Right atrium auricular region (tissue), 2 donors: ENCODE measurements around the gene AFAP1. TPM values are rescaled to one million over a fixed set of nuclear protein-coding genes. Genes with fewer than 3 reads are reported as not detected.

Experiments used
- DNase-seq: peaks from one replicate; pipeline ENCODE4 v3.0.0-alpha.2; 2019; ENCODE audit warnings: low spot score
- H3K27ac ChIP-seq, 2 donors: fragments of 200-600 bp; sonication (generic); 1 replicate in 1 of 2; 2 replicates in 1 of 2; pipeline ENCODE4 v1.5.1; 2016 to 2019
- H3K27me3 ChIP-seq, 2 donors: fragments of 200-600 bp; sonication (generic); one replicate each; pipeline versions ENCODE4 v1.5.1 to v1.6.0; 2017 to 2019
- H3K36me3 ChIP-seq: fragments of 200-600 bp; sonication (generic); one replicate; pipeline ENCODE4 v1.5.1; 2016
- H3K4me1 ChIP-seq, 2 donors: fragments of 200-600 bp; sonication (generic); one replicate each; pipeline versions ENCODE4 v1.5.1 to v1.6.0; 2017 to 2019
- H3K4me3 ChIP-seq, 2 donors: fragments of 200-600 bp; sonication (generic); 1 replicate in 1 of 2; 2 replicates in 1 of 2; pipeline ENCODE4 v1.5.1; 2017 to 2019; ENCODE audit warnings: mild to moderate bottlenecking in 1 of 2, moderate library complexity in 1 of 2
- H3K9me3 ChIP-seq, 2 donors: fragments of 200-600 bp; sonication (generic); one replicate each; pipeline ENCODE4 v1.5.1; 2019
- total RNA-seq, 2 donors: library from RNA; depleted of rRNA; stranded (reverse); fragments of >200 nt; gene quantifications; one replicate each; pipeline ENCODE4 v1.1.0, GENCODE V29; 2016
- TF ChIP-seq, protein P1 (sequence below), 2 donors: fragments of 200-600 bp; sonication (generic); IDR thresholded peaks; one replicate each; pipeline ENCODE4 v1.5.1; 2019; ENCODE audit warnings: antibody characterized with exemption in 2 of 2

The AFAP1 gene
- total RNA-seq, 2 donors from 2014 or later: 16.2 to 27.2 TPM

DNA sequence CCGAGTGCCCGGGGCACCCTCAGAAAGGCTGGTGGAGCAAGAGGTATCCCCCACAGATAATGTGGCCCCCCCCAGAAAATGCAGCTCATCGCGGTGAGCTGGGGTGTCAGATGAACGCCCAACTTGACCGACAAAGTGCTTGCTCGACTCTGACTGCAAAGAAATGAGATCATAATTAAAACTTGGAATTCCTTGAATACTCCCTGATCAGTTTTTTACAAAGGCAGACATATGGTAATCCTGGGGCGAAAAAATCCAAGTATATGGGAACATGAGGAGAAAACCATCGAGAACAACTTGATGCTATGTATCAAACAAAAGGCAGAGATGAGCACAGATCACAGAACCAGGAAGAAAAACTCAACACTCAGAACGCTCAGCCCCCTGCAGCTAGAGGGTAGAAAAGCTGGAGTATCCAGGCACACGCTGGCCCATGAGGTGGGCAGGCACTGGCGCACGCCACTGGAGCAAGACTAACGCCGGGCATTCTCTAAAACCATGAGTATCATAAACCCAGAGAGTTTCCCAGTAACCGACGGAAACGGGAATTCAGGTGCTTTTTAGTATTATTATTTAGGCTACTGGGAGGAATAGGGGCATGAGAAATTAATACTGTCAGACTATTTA, 127.3 kb downstream of the AFAP1 start:
- no peak for DNase-seq
- Histone ChIP-seq H3K9me3 (no peaks in the 10 kb centered on the region), H3K4me3 (peak overlapping the region in 1 of 2 donors; percentile 9), H3K27me3 (no peaks in the 10 kb centered on the region), H3K4me1 (peaks cover 0 to 45% of the 10 kb centered on the region in 2 donors), H3K36me3 (peaks cover 38% of the 10 kb centered on the region), H3K27ac (peak overlapping the region; percentile 68 to 79)
- TF ChIP-seq, protein P1, sequence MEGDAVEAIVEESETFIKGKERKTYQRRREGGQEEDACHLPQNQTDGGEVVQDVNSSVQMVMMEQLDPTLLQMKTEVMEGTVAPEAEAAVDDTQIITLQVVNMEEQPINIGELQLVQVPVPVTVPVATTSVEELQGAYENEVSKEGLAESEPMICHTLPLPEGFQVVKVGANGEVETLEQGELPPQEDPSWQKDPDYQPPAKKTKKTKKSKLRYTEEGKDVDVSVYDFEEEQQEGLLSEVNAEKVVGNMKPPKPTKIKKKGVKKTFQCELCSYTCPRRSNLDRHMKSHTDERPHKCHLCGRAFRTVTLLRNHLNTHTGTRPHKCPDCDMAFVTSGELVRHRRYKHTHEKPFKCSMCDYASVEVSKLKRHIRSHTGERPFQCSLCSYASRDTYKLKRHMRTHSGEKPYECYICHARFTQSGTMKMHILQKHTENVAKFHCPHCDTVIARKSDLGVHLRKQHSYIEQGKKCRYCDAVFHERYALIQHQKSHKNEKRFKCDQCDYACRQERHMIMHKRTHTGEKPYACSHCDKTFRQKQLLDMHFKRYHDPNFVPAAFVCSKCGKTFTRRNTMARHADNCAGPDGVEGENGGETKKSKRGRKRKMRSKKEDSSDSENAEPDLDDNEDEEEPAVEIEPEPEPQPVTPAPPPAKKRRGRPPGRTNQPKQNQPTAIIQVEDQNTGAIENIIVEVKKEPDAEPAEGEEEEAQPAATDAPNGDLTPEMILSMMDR (IDR thresholded peaks at IDR 0.05): no peak

DNA sequence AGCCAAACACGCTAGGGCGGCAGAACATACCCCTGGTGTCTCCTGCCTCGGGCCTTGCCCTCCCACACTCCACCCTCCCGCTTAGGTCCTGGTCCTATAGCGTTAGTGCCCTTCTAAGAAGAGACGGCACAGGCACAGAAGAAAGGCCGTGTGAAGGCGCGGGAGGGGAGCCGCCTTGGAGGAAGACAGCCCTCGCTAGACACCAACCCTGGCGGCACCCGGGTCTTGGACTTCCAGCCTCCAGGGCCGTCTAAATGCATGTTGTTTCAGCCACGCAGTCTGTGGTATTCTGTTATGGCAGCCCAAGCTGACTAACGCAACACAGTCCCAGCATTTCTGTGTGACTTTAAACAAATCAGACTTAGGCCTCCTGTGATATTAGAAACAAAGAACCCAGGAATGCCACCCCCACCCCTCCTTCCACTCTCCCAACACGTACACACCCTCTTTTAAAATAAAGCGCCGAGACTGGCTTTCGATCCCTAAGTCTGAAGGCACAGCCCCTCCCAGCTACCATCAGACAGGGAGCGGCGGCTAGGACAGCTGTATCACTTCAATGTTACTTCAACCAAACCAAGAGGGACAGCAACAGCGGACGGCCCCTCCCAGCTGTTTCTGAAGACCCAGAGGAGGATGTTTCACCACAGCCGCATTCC, 128.0 kb downstream of the AFAP1 start:
- DNase-seq: peak; percentile 90
- Histone ChIP-seq H3K27me3 (no peaks in the 10 kb centered on the region), H3K9me3 (no peaks in the 10 kb centered on the region), H3K4me3 (peak overlapping the region in 1 of 2 donors; percentile 9), H3K4me1 (peaks cover 0 to 52% of the 10 kb centered on the region in 2 donors), H3K36me3 (peaks cover 38% of the 10 kb centered on the region), H3K27ac (peak overlapping the region; percentile 68 to 79)
- TF ChIP-seq, protein P1 (IDR thresholded peaks at IDR 0.05): no peak

DNA sequence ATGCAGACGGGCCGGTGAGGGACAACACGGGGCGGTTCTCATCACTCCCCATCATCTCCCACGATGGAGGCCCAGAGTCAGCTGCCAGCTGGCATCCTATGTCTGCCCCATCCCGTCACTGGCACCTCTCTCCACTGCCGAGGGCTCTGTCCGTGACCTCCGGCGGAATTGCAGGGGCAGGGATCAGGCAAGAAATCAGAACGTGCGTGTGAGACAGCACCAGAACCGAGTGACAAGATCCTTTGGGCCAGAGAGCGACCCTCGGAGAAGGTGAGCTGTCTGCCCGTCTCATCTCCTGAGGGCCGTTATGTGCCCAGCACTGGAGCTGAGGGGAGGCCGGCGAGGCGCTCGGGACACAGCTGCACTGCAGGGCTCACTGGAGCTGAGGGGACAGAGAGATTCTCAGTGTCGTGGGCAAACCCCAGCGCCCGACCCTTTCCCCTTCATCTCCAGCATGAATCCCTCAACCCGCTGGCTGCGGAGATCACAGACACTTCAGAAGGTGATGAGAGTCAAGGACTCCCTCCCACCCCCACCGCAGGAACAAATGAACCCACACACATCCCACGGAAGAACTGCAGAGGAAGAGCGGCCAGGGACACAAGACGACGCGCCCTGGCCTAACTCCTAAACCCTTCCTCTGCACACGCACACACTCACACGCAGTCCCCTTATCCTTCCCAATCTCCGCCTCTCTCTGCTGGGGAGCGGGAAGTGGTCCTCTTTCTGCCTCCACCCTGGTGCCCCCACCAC, 128.7 kb downstream of the AFAP1 start:
- no peak for DNase-seq
- Histone ChIP-seq H3K27ac (peak overlapping the region; percentile 68 to 79), H3K4me3 (no peak overlapping the region)

DNA sequence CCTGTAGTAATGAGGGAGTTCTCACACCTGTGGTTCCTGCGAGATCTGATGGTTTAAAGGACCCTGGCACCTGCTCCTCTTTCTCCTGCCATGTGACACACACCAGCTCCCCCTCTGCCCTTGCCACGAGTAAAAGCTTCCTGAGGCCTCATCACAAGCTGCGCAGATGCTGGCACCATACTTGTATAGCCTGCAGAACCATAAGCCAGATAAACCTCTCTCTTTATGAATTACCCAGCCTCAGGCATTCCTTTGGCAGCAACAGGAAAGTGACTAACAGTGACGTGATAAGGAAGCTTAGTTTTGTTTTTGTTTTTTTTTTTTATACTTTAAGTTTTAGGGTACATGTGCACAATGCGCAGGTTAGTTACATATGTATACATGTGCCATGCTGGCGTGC, 130.9 kb downstream of the AFAP1 start:
- H3K4me1 ChIP-seq: peaks cover 0 to 78% of the 10 kb centered on the region in 2 donors
- TF ChIP-seq, protein P1 (IDR thresholded peaks at IDR 0.05): no peak
- DNase-seq: peak; percentile 50

More for the DNA sequence above, 128.7 kb downstream of the AFAP1 start:
- peaks cover 38% of the 10 kb centered on the region for H3K36me3 ChIP-seq
- peaks cover 0 to 59% of the 10 kb centered on the region in 2 donors for H3K4me1 ChIP-seq
- no peaks in the 10 kb centered on the region for H3K9me3 ChIP-seq
- TF ChIP-seq, protein P1 (IDR thresholded peaks at IDR 0.05): no peak
- no peaks in the 10 kb centered on the region for H3K27me3 ChIP-seq

DNA sequence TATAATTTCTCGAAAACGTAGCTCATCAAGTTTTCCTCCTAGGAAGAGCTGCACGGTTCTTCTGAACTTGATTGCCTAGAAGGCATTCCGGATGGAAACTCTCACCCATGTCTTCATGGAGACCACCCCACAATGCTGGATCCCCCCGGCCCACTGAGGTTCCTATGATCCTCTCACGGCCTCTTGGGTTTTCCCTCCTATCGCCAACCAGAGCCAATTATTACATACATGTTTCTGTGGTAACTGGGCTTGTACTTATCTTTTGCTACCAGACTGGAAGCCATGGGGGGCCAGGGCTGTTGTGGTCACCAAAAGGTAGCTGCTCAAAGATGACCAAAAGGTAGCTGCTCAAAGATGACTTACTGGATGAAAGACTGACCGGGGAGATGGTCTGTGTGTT, 131.5 kb downstream of the AFAP1 start:
- DNase-seq: peak; percentile 38
- Histone ChIP-seq H3K27ac (peak overlapping the region; percentile 74 to 76), H3K4me1 (peaks cover 0 to 76% of the 10 kb centered on the region in 2 donors), H3K36me3 (peaks cover 18% of the 10 kb centered on the region), H3K4me3 (no peak overlapping the region), H3K9me3 (no peaks in the 10 kb centered on the region), H3K27me3 (no peaks in the 10 kb centered on the region)
- TF ChIP-seq, protein P1 (IDR thresholded peaks at IDR 0.05): no peak

More for the DNA sequence above, 130.9 kb downstream of the AFAP1 start:
- Histone ChIP-seq H3K9me3 (no peaks in the 10 kb centered on the region), H3K27me3 (no peaks in the 10 kb centered on the region), H3K27ac (peak overlapping the region; percentile 74 to 76), H3K4me3 (no peak overlapping the region), H3K36me3 (peaks cover 18% of the 10 kb centered on the region)
